ENCODE measurements around the gene CCNL1. TPM values are rescaled to one million over a fixed set of nuclear protein-coding genes. Genes with fewer than 3 reads are reported as not detected.
A peak's percentile ranks its signal among the peaks of the same experiment; 100 is the strongest.

Gene CCNL1
- total RNA-seq, 6 donors from 2014 or later: 118 to 344 (median 246) TPM

DNA sequence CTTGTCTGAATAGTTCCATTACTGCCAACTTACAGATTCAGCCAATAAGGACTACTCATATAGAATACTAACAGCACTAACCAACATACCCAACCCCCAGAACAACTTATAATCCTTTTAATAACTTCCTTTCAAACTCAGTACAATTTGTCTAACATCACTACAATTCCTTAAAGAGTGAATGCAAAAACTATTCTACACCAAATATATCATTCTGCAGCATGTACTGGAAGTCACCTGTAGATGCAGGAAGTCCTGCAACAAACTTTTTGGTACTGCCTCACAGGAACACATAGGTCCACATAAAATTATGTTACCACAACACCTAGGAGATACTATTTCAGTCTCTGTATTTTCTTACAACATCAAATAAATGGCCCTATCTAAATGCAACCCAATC lies 2.1 kb downstream of the CCNL1 start:
- peaks cover 63 to 72% (median 68%) of the 10 kb centered on the region in 4 donors for H3K4me1 ChIP-seq
- DNase-seq: no peak
- peaks cover 25 to 59% (median 34%) of the 10 kb centered on the region in 4 donors for H3K36me3 ChIP-seq
- TF ChIP-seq, protein P1, sequence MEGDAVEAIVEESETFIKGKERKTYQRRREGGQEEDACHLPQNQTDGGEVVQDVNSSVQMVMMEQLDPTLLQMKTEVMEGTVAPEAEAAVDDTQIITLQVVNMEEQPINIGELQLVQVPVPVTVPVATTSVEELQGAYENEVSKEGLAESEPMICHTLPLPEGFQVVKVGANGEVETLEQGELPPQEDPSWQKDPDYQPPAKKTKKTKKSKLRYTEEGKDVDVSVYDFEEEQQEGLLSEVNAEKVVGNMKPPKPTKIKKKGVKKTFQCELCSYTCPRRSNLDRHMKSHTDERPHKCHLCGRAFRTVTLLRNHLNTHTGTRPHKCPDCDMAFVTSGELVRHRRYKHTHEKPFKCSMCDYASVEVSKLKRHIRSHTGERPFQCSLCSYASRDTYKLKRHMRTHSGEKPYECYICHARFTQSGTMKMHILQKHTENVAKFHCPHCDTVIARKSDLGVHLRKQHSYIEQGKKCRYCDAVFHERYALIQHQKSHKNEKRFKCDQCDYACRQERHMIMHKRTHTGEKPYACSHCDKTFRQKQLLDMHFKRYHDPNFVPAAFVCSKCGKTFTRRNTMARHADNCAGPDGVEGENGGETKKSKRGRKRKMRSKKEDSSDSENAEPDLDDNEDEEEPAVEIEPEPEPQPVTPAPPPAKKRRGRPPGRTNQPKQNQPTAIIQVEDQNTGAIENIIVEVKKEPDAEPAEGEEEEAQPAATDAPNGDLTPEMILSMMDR (IDR thresholded peaks at IDR 0.05): no peak
- TF ChIP-seq POLR2AphosphoS5 (IDR thresholded peaks at IDR 0.05) (no peak), POLR2A (IDR thresholded peaks at IDR 0.05) (no peak), EP300 (IDR thresholded peaks at IDR 0.05) (no peak)
- H3K4me3 ChIP-seq: peak overlapping the region in 3 of 4 donors; percentile 83 to 86 (median 83)
- peak overlapping the region in 2 of 4 donors; percentile 99 to 100 for H3K27ac ChIP-seq
- no peak for ATAC-seq (ENCODE audit: low FRiP score in 2 of 2)
- H3K9me3 ChIP-seq: no peaks in the 10 kb centered on the region
- H3K27me3 ChIP-seq: no peaks in the 10 kb centered on the region

DNA sequence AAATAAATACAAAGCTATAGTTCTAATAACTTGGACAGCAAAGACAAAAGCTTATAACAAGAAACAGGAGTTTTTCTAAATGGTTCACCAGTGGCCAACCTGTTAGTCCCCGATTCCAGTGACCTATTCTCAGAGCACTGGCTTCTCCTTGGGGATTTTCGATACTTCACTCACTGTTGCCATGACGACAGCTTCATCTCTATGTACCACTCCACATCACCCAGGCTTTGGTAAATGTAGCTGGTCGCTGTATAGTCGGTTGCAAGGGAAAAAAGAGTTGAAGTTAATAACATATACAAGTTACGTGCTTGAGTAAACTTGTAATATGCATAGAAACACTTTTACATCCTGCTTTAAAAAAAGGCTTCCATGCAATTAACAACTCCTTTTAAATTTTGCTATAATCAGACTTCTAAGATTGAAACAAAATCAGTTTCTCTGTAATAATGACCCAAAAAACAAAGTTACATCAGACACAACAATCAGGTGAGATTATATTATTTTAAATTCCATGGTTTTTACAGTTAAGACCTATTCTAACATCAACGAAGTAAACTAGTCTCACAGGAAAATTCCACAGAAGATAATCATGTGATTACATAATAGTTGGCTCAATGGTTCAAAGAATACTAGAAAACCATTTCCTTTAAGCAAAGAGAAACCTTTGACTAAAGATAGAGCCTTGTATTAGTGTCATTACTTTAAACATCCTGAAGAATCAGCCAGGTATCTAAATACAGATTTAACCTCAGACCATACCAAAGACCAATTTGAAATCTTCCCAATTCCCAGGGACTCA lies 2.9 kb downstream of the CCNL1 start:
- no peaks in the 10 kb centered on the region for H3K27me3 ChIP-seq
- H3K36me3 ChIP-seq: peaks cover 32 to 67% (median 42%) of the 10 kb centered on the region in 4 donors
- TF ChIP-seq EP300 (IDR thresholded peaks at IDR 0.05): no peak
- TF ChIP-seq POLR2A (IDR thresholded peaks at IDR 0.05): no peak
- TF ChIP-seq POLR2AphosphoS5 (IDR thresholded peaks at IDR 0.05): no peak
- TF ChIP-seq, protein P1 (IDR thresholded peaks at IDR 0.05): no peak
- H3K27ac ChIP-seq: peak overlapping the region in 2 of 4 donors; percentile 7 to 99
- no peak for ATAC-seq (ENCODE audit: low FRiP score in 2 of 2)
- no peak for DNase-seq
- peaks cover 63 to 74% (median 68%) of the 10 kb centered on the region in 4 donors for H3K4me1 ChIP-seq
- peak overlapping the region in 2 of 4 donors; percentile 4 to 86 for H3K4me3 ChIP-seq
- WGBS, 2 donors: 44 to 49% methylated on average over 7 of the region's 7 CpGs
- no peaks in the 10 kb centered on the region for H3K9me3 ChIP-seq

DNA sequence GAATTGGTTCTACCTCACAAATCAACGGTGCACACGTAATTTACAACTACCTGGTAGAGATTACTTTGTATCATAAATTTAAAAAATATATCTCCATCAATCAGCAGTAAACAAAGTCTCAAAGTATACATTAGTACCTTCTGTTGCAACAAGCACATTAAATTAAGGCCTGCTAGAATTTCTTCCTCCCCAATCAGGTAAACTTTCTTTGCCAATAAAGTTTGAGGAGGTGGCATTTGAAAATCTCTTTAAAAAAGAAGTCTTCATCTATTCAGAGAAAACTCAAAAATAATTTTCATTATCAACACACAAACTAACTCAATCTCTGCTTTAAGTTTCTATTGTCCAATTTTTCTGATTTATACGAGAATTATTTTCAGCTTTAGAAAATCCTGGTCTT lies 4.4 kb downstream of the CCNL1 start:
- Histone ChIP-seq H3K4me3 (peak overlapping the region in 1 of 4 donors; percentile 86), H3K27me3 (no peaks in the 10 kb centered on the region), H3K27ac (no peak overlapping the region), H3K36me3 (peaks cover 47 to 82% (median 56%) of the 10 kb centered on the region in 4 donors), H3K9me3 (no peaks in the 10 kb centered on the region), H3K4me1 (peaks cover 51 to 63% (median 59%) of the 10 kb centered on the region in 4 donors)
- ATAC-seq (ENCODE audit: low FRiP score in 2 of 2) (no peak), DNase-seq (no peak)
- 60% methylated on average over 3 of the region's 3 CpGs for WGBS, 2 donors
- TF ChIP-seq EP300 (IDR thresholded peaks at IDR 0.05) (no peak), POLR2A (IDR thresholded peaks at IDR 0.05) (no peak), POLR2AphosphoS5 (IDR thresholded peaks at IDR 0.05) (no peak)
- TF ChIP-seq, protein P1 (IDR thresholded peaks at IDR 0.05): no peak

DNA sequence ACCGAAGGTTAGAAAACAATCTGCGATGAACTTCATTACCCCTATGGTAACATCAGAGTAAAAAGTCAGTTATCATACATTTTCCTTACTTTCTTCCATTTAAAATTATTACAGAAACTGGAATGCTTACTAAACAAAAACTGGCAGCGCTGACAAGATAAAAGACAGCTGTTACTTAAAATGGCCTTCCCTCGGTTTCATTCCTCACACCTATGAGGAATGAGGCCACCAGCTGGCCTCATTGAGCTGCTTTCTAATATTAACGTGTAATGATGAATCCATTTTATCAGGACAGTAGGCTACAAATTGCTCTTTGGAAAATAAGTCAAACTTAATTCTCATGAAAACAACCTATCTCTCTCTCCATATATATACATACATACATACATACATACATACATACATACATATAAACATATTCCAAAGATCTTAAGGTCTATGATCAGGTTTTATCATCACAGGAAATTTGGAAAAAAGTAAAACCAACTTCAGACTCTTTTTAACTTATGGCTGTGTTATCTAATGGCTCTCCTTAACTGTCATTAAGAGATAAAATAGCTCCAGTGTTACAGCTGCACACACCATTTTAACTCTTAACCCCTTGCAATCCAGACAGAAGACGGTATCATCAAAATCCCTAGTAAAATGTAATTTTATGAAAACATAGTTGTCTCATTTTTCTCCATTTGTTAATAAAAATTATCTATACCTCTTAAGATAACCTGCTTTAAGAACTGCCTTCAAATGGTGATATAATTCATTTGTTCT lies 5.2 kb downstream of the CCNL1 start:
- H3K36me3 ChIP-seq: peaks cover 55 to 90% (median 64%) of the 10 kb centered on the region in 4 donors
- H3K27ac ChIP-seq: peak overlapping the region in 1 of 4 donors; percentile 20

More for the DNA sequence above, 5.2 kb downstream of the CCNL1 start:
- Histone ChIP-seq H3K4me1 (peaks cover 51 to 62% (median 59%) of the 10 kb centered on the region in 4 donors), H3K4me3 (peak overlapping the region in 1 of 4 donors; percentile 86), H3K9me3 (no peaks in the 10 kb centered on the region), H3K27me3 (no peaks in the 10 kb centered on the region)
- DNase-seq (no peak), ATAC-seq (ENCODE audit: low FRiP score in 2 of 2) (no peak)
- TF ChIP-seq EP300 (IDR thresholded peaks at IDR 0.05) (no peak), POLR2A (IDR thresholded peaks at IDR 0.05) (no peak), POLR2AphosphoS5 (IDR thresholded peaks at IDR 0.05) (no peak)
- TF ChIP-seq, protein P1 (IDR thresholded peaks at IDR 0.05): no peak
- 48 to 54% methylated on average over 6 of the region's 6 CpGs for WGBS, 2 donors

All from upper lobe of left lung (tissue), 6 donors.